ENCODE measurements around the gene PLCB1.

The PLCB1 gene

DNA sequence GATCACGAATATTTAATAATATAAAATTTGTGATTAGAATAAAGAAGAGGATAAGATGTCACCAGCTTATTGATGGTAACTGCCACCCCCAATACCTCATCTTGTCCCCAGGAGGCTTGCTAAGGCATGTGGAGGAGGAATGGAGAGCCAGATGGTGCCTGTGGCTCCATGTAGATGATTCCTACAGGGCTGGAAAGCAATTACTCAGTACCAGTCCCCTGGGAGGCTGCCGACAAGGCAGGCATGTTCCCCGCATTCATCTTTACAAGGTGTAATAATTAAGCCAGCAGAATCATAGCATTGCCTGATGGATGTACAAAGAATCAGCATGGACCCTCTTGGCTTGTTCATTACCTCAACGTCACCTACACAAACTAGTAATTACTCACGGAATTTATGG lies 155.3 kb downstream of the PLCB1 start:
- H2AFZ ChIP-seq (ENCODE audit: low read length), result no peak overlapping the region
- H3K27me3 ChIP-seq (ENCODE audit: insufficient read depth, low read length, poor library complexity, severe bottlenecking), result no peaks in the 10 kb centered on the region
- no peaks in the 10 kb centered on the region for H3F3A ChIP-seq (ENCODE audit: low read depth)
- H3K9ac ChIP-seq (ENCODE audit: low read depth, low read length, poor library complexity, severe bottlenecking), result no peak overlapping the region
- H3K4me2 ChIP-seq (ENCODE audit: low read depth, low read length, poor library complexity, severe bottlenecking), result no peak overlapping the region
- no peaks in the 10 kb centered on the region for H3K36me3 ChIP-seq (ENCODE audit: insufficient read depth, low read length)
- TF ChIP-seq EZH2phosphoT487 (IDR thresholded peaks at IDR 0.05; ENCODE audit: borderline replicate concordance) (no peak), CTCF (conservative IDR thresholded peaks at IDR 0.05; ENCODE audit: low read length) (no peak)
- no peaks in the 10 kb centered on the region for H3K9me3 ChIP-seq (ENCODE audit: insufficient read depth, low read depth, low read length)
- H3K79me2 ChIP-seq (ENCODE audit: insufficient read depth, low read length), result peaks cover 11% of the 10 kb centered on the region; the same call in 1 of the 2 replicates
- H3K4me1 ChIP-seq (ENCODE audit: insufficient read depth, low read length, poor library complexity, severe bottlenecking), result peaks cover 7% of the 10 kb centered on the region
- no peak overlapping the region for H3K4me3 ChIP-seq (ENCODE audit: low read length, poor library complexity, severe bottlenecking)
- H4K20me1 ChIP-seq (ENCODE audit: insufficient read depth, low read length, poor library complexity, severe bottlenecking), result no peaks in the 10 kb centered on the region
- no peaks in the 10 kb centered on the region for H3K9me2 ChIP-seq (replicated peaks; ENCODE audit: low read depth, low read length)

GRCh38 chr20:8291200-8291599 lies 159.1 kb downstream of the PLCB1 start:
- Histone ChIP-seq H3K36me3 (ENCODE audit: insufficient read depth, low read length) (no peaks in the 10 kb centered on the region), H2AFZ (ENCODE audit: low read length) (no peak overlapping the region), H3K9me3 (ENCODE audit: insufficient read depth, low read depth, low read length) (no peaks in the 10 kb centered on the region), H3K9ac (ENCODE audit: low read depth, low read length, poor library complexity, severe bottlenecking) (no peak overlapping the region), H3K4me1 (ENCODE audit: insufficient read depth, low read length, poor library complexity, severe bottlenecking) (peaks cover 5% of the 10 kb centered on the region), H3F3A (ENCODE audit: low read depth) (peaks cover 3% of the 10 kb centered on the region; the same call in 1 of the 2 replicates), H3K9me2 (replicated peaks; ENCODE audit: low read depth, low read length) (no peaks in the 10 kb centered on the region), H3K4me3 (ENCODE audit: low read length, poor library complexity, severe bottlenecking) (no peak overlapping the region), H4K20me1 (ENCODE audit: insufficient read depth, low read length, poor library complexity, severe bottlenecking) (no peaks in the 10 kb centered on the region), H3K79me2 (ENCODE audit: insufficient read depth, low read length) (no peaks in the 10 kb centered on the region; the same call in 1 of the 2 replicates), H3K4me2 (ENCODE audit: low read depth, low read length, poor library complexity, severe bottlenecking) (no peak overlapping the region), H3K27me3 (ENCODE audit: insufficient read depth, low read length, poor library complexity, severe bottlenecking) (no peaks in the 10 kb centered on the region)
- TF ChIP-seq EZH2phosphoT487 (IDR thresholded peaks at IDR 0.05; ENCODE audit: borderline replicate concordance), result no peak
- TF ChIP-seq CTCF (conservative IDR thresholded peaks at IDR 0.05; ENCODE audit: low read length), result no peak

GRCh38 chr20:8291873-8292272 lies 159.8 kb downstream of the PLCB1 start:
- Histone ChIP-seq H3K79me2 (ENCODE audit: insufficient read depth, low read length) (no peaks in the 10 kb centered on the region; the same call in 1 of the 2 replicates), H3K4me2 (ENCODE audit: low read depth, low read length, poor library complexity, severe bottlenecking) (no peak overlapping the region), H3K4me1 (ENCODE audit: insufficient read depth, low read length, poor library complexity, severe bottlenecking) (peaks cover 5% of the 10 kb centered on the region), H3K27me3 (ENCODE audit: insufficient read depth, low read length, poor library complexity, severe bottlenecking) (no peaks in the 10 kb centered on the region), H3K9me2 (replicated peaks; ENCODE audit: low read depth, low read length) (no peaks in the 10 kb centered on the region), H3K4me3 (ENCODE audit: low read length, poor library complexity, severe bottlenecking) (no peak overlapping the region), H2AFZ (ENCODE audit: low read length) (no peak overlapping the region), H3K36me3 (ENCODE audit: insufficient read depth, low read length) (no peaks in the 10 kb centered on the region), H3K9ac (ENCODE audit: low read depth, low read length, poor library complexity, severe bottlenecking) (no peak overlapping the region), H4K20me1 (ENCODE audit: insufficient read depth, low read length, poor library complexity, severe bottlenecking) (no peaks in the 10 kb centered on the region), H3K9me3 (ENCODE audit: insufficient read depth, low read depth, low read length) (no peaks in the 10 kb centered on the region), H3F3A (ENCODE audit: low read depth) (peaks cover 3% of the 10 kb centered on the region; the same call in 1 of the 2 replicates)
- TF ChIP-seq CTCF (conservative IDR thresholded peaks at IDR 0.05; ENCODE audit: low read length), result no peak
- no peak for TF ChIP-seq EZH2phosphoT487 (IDR thresholded peaks at IDR 0.05; ENCODE audit: borderline replicate concordance)
